Stimulated activated CD4-positive, alpha-beta T cell treated with anti-CD3 and anti-CD28 coated beads, Interleukin-12 subunit alpha, Interleukin-12 subunit beta, amount 100 ng/mL, for 24 hours (primary cell): ENCODE results near the gene STING1.
"Not testable (repeated sequence)": the region's sequence is repeated elsewhere in the genome, so short reads cannot be mapped to it uniquely, and the experiment has no call there.

ENCODE experiments used
- DNase-seq, 2 experiments: peaks; one replicate each; pipeline ENCODE4 v3.0.0-alpha.2; 2020; ENCODE audit warnings: low read depth in 2 of 2

The STING1 gene

GRCh38 chr5:139503036-139503817 lies 20.7 kb upstream of the STING1 start:
- not testable (repeated sequence) for DNase-seq

- DNase-seq, result no peak
Measured at GRCh38 chr5:139501381-139501780, 18.8 kb upstream of the STING1 start.

GRCh38 chr5:139495638-139496435 lies 13.3 kb upstream of the STING1 start:
- no peak for DNase-seq

GRCh38 chr5:139494832-139495231 lies 12.3 kb upstream of the STING1 start:
- DNase-seq, result no peak

- no peak for DNase-seq
Measured at GRCh38 chr5:139494256-139494655, 11.7 kb upstream of the STING1 start.

- no peak for DNase-seq
Measured at GRCh38 chr5:139492700-139493192, 10.2 kb upstream of the STING1 start.

GRCh38 chr5:139488260-139488659 lies 5.7 kb upstream of the STING1 start:
- no peak for DNase-seq

- no peak for DNase-seq
Measured at GRCh38 chr5:139486201-139486600, 3.6 kb upstream of the STING1 start.

GRCh38 chr5:139482890-139483208 lies 291 bp upstream of the STING1 start:
- DNase-seq, result not testable (repeated sequence)

GRCh38 chr5:139481580-139482049 lies 943 bp downstream of the STING1 start:
- no peak for DNase-seq

GRCh38 chr5:139481122-139481533 lies 1.4 kb downstream of the STING1 start:
- DNase-seq, result no peak

- not testable (repeated sequence) for DNase-seq
Measured at GRCh38 chr5:139479729-139480128, 2.8 kb downstream of the STING1 start.

- not testable (repeated sequence) for DNase-seq
Measured at GRCh38 chr5:139478657-139479423, 3.7 kb downstream of the STING1 start.

- DNase-seq, result no peak
Measured at GRCh38 chr5:139475865-139476617, 6.5 kb downstream of the STING1 start.

- no peak for DNase-seq
Measured at GRCh38 chr5:139474890-139475791, 7.4 kb downstream of the STING1 start.

- DNase-seq, result no peak
Measured at GRCh38 chr5:139473565-139473964, 9.0 kb downstream of the STING1 start.

GRCh38 chr5:139473105-139473504 lies 9.5 kb downstream of the STING1 start:
- no peak for DNase-seq

GRCh38 chr5:139472386-139473030 lies 10.1 kb downstream of the STING1 start:
- DNase-seq, result no peak

- DNase-seq, result no peak
Measured at GRCh38 chr5:139470821-139471300, 11.7 kb downstream of the STING1 start, which contains the start of gene SMIM33. Gene SMIM33 (plus strand): TSS chr5:139471004. CDS start chr5:139471122, 118 bp downstream.
